GM10248 (cell line): ENCODE data around the gene ORC6.

ENCODE experiments used
- CTCF ChIA-PET: fragments of 300-600 bp; sonication (Branson Sonifier 250); formaldehyde crosslinking; extraction: SDS; loops from one replicate; lab custom pipeline; 2021; ENCODE audit warnings: antibody characterized with exemption; lab: Yijun Ruan, JAX
- POLR2A ChIA-PET: fragments of 350-650 bp; sonication (Branson Sonifier 250); formaldehyde crosslinking; extraction: SDS; loops from one replicate; lab custom pipeline; 2020; ENCODE audit warnings: antibody characterized with exemption; lab: Yijun Ruan, JAX
- DNase-seq: peaks from one replicate; pipeline ENCODE4 v3.0.0; 2012; ENCODE audit errors: extremely low spot score
- CTCF ChIP-seq: IDR thresholded peaks from 2 replicates; pipeline ENCODE4 v1.5.1; 2012; ENCODE audit warnings: mild to moderate bottlenecking, low read depth; ENCODE audit errors: extremely low read depth, missing control alignments, control extremely low read depth

Gene ORC6

DNA sequence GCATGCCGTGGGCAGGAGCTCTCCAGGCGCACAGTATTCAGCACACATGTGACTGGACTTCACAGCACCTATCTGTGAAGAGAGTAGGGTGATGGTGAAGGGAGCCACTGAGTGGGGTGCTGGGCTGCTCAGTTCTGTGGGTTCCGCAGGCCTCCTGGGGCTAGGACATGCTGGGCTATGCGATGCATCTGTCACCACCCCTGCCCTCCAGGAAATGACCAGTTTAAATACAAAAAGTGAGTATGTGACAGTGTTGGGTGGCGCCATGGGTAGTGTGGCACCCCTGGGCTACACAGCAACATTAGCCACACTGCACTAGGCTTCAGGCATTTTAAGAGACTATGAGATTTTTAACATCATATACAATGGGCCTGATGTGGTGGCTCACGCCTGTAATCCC, 30.1 kb downstream of the ORC6 start:
- DNase-seq = no peak
- TF ChIP-seq CTCF = no peak
- POLR2A ChIA-PET = no interaction called here
- CTCF ChIA-PET = interaction anchor here (1.3 to 1.4 kb wide), 2 partner anchors 22 to 24 kb away, joined by 3 read pairs; no protein-coding TSS in a partner anchor

GRCh38 chr16:46720619-46721018, 31.2 kb downstream of the ORC6 start:
- no peak for DNase-seq
- CTCF ChIA-PET = interaction anchor here (1.6 kb wide), 1 partner anchor 13 kb away, joined by 6 read pairs; no protein-coding TSS in a partner anchor
- POLR2A ChIA-PET = no interaction called here
- no peak for TF ChIP-seq CTCF

DNA sequence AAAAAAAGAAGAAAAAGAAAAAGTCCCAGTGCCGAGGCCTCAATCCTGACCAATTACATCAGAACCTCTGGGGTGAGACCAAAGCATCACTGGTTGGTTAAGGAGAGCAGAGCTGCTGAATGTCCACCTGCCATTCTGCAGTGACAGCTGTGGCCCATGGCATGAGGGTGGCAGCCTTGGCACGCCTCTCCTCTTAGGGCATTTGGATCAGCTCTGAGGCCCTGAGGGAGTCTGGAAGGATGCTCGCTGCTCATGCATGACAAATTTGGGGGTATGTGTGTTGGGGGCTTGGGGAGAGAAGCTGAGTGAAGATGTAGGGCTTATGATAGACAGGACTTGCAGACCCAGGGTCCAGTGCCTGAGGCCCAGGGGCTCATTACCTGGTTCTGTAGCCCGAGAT, 32.4 kb downstream of the ORC6 start:
- DNase-seq = no peak
- CTCF ChIA-PET = interaction anchor here (1.1 to 1.6 kb wide), 2 partner anchors 15 to 208 kb away, joined by 3 to 6 read pairs; no protein-coding TSS in a partner anchor
- POLR2A ChIA-PET = no interaction called here
- no peak for TF ChIP-seq CTCF

- ChIA-PET CTCF (interaction anchor here (0.8 to 1.3 kb wide), 5 partner anchors 8 to 53 kb away, joined by 3 to 5 read pairs (median 3); no protein-coding TSS in a partner anchor), POLR2A (no interaction called here)
- no peak for DNase-seq
- TF ChIP-seq CTCF = no peak
Measured at GRCh38 chr16:46727184-46727583, 37.7 kb downstream of the ORC6 start.

- TF ChIP-seq CTCF = no peak
- ChIA-PET CTCF (interaction anchor here (0.8 to 1.7 kb wide), 5 partner anchors 8 to 54 kb away, joined by 3 to 7 read pairs (median 3); no protein-coding TSS in a partner anchor), POLR2A (no interaction called here)
- DNase-seq = no peak
Measured at GRCh38 chr16:46727630-46728029, 38.2 kb downstream of the ORC6 start.

- CTCF ChIA-PET = interaction anchor here (1.4 to 1.7 kb wide), 2 partner anchors 8 to 13 kb away, joined by 3 to 7 read pairs; no protein-coding TSS in a partner anchor
- TF ChIP-seq CTCF = no peak
- DNase-seq = no peak
- POLR2A ChIA-PET = no interaction called here
Measured at GRCh38 chr16:46728806-46729205, 39.3 kb downstream of the ORC6 start.
